Vagina (tissue), 2 donors: ENCODE measurements around the gene ASAP2. TPM values are rescaled to one million over a fixed set of nuclear protein-coding genes. Genes with fewer than 3 reads are reported as not detected.
A peak's percentile ranks its signal among the peaks of the same experiment; 100 is the strongest.

Experiments used
- DNase-seq, 2 donors: peaks; one replicate each; pipeline ENCODE4 v3.0.0-alpha.2; 2017; ENCODE audit errors: extremely low spot score in 2 of 2
- H3K27ac ChIP-seq: fragments of 200-600 bp; sonication (generic); one replicate; pipeline ENCODE4 v1.5.1; 2019
- H3K27me3 ChIP-seq: fragments of 200-600 bp; sonication (generic); one replicate; pipeline ENCODE4 v1.5.1; 2019
- H3K36me3 ChIP-seq, 2 donors: fragments of 200-600 bp; sonication (generic); one replicate each; pipeline ENCODE4 v1.5.1; 2017 to 2019
- H3K4me1 ChIP-seq: fragments of 200-600 bp; sonication (generic); one replicate; pipeline ENCODE4 v1.5.1; 2019
- H3K4me3 ChIP-seq, 2 donors: fragments of 200-600 bp; sonication (generic); 1 replicate in 1 of 2; 2 replicates in 1 of 2; pipeline ENCODE4 v1.5.1; 2016 to 2019
- H3K9me3 ChIP-seq: fragments of 200-600 bp; sonication (generic); one replicate; pipeline ENCODE4 v1.5.1; 2019
- CTCF ChIP-seq, 3 experiments: fragments of 450-650 bp in 2 of 3; fragments of 200-600 bp in 1 of 3; sonication (generic) in 1 of 3; IDR thresholded peaks; one replicate each; pipeline ENCODE4 v1.5.1; 2017 to 2019; ENCODE audit warnings: antibody characterized with exemption in 3 of 3, mild to moderate bottlenecking in 2 of 3, moderate library complexity in 2 of 3
- POLR2A ChIP-seq, 2 donors: fragments of 450-650 bp; IDR thresholded peaks; one replicate each; pipeline ENCODE4 v1.6.1; 2017; ENCODE audit warnings: antibody characterized with exemption in 2 of 2, mild to moderate bottlenecking in 2 of 2, moderate library complexity in 2 of 2
- POLR2AphosphoS5 ChIP-seq, 2 donors: sonication (generic); formaldehyde crosslinking; IDR thresholded peaks; one replicate each; pipeline ENCODE4 v1.9.0; 2017; ENCODE audit warnings: antibody characterized with exemption in 2 of 2, mild to moderate bottlenecking in 2 of 2, low read depth in 1 of 2; ENCODE audit not compliant: insufficient read depth in 1 of 2
- intact Hi-C: fragments of 100-400 bp; cut with DNase I; formaldehyde crosslinking; loops from one replicate; pipeline ENCODE4 v1.15.1; 2023
- total RNA-seq: library from RNA; depleted of rRNA; stranded (reverse); fragments of >200 nt; gene quantifications from one replicate; pipeline ENCODE4 v1.2.3, GENCODE V29; 2016

Gene ASAP2
- total RNA-seq, 1 donor from 2014 or later = 36.3 TPM

GRCh38 chr2:9229470-9229820, 22.8 kb downstream of the ASAP2 start:
- TF ChIP-seq CTCF (IDR thresholded peaks at IDR 0.05) (no peak), POLR2AphosphoS5 (IDR thresholded peaks at IDR 0.05; ENCODE audit: insufficient read depth in 1 of 2, low read depth in 1 of 2) (no peak), POLR2A (IDR thresholded peaks at IDR 0.05) (no peak)
- H3K4me3 ChIP-seq = no peak overlapping the region
- H3K36me3 ChIP-seq = no peaks in the 10 kb centered on the region
- H3K9me3 ChIP-seq = no peaks in the 10 kb centered on the region
- H3K27me3 ChIP-seq = no peaks in the 10 kb centered on the region
- H3K27ac ChIP-seq = no peak overlapping the region
- peaks cover 76% of the 10 kb centered on the region for H3K4me1 ChIP-seq
- intact Hi-C loops = no loop called here
- DNase-seq = no peak

- intact Hi-C loops = no loop called here
- Histone ChIP-seq H3K27me3 (no peaks in the 10 kb centered on the region), H3K4me1 (peaks cover 77% of the 10 kb centered on the region), H3K36me3 (no peaks in the 10 kb centered on the region), H3K4me3 (no peak overlapping the region), H3K9me3 (no peaks in the 10 kb centered on the region), H3K27ac (peak overlapping the region; percentile 55)
- DNase-seq = no peak
- TF ChIP-seq POLR2A (IDR thresholded peaks at IDR 0.05) (no peak), CTCF (IDR thresholded peaks at IDR 0.05) (no peak), POLR2AphosphoS5 (IDR thresholded peaks at IDR 0.05; ENCODE audit: insufficient read depth in 1 of 2, low read depth in 1 of 2) (no peak)
Measured at GRCh38 chr2:9230051-9230802, 23.6 kb downstream of the ASAP2 start.

- Histone ChIP-seq H3K4me3 (no peak overlapping the region), H3K9me3 (no peaks in the 10 kb centered on the region), H3K4me1 (peaks cover 77% of the 10 kb centered on the region), H3K36me3 (no peaks in the 10 kb centered on the region), H3K27me3 (no peaks in the 10 kb centered on the region), H3K27ac (peak overlapping the region; percentile 55)
- intact Hi-C loops = no loop called here
- no peak for DNase-seq
- TF ChIP-seq CTCF (IDR thresholded peaks at IDR 0.05) (no peak), POLR2AphosphoS5 (IDR thresholded peaks at IDR 0.05; ENCODE audit: insufficient read depth in 1 of 2, low read depth in 1 of 2) (no peak), POLR2A (IDR thresholded peaks at IDR 0.05) (no peak)
Measured at GRCh38 chr2:9230881-9231280, 24.3 kb downstream of the ASAP2 start.

- Histone ChIP-seq H3K4me1 (peaks cover 76% of the 10 kb centered on the region), H3K4me3 (no peak overlapping the region), H3K36me3 (no peaks in the 10 kb centered on the region), H3K27ac (no peak overlapping the region), H3K27me3 (no peaks in the 10 kb centered on the region), H3K9me3 (no peaks in the 10 kb centered on the region)
- peak in 1 of 2 donors; percentile 82 for DNase-seq
- no peak for TF ChIP-seq CTCF (IDR thresholded peaks at IDR 0.05)
- no peak for TF ChIP-seq POLR2AphosphoS5 (IDR thresholded peaks at IDR 0.05; ENCODE audit: insufficient read depth in 1 of 2, low read depth in 1 of 2)
- TF ChIP-seq POLR2A (IDR thresholded peaks at IDR 0.05) = no peak
- intact Hi-C loops = no loop called here
Measured at GRCh38 chr2:9231291-9232165, 24.9 kb downstream of the ASAP2 start.

GRCh38 chr2:9232166-9232479, 25.5 kb downstream of the ASAP2 start:
- intact Hi-C loops = no loop called here
- Histone ChIP-seq H3K27me3 (no peaks in the 10 kb centered on the region), H3K36me3 (no peaks in the 10 kb centered on the region), H3K27ac (no peak overlapping the region), H3K4me3 (no peak overlapping the region), H3K4me1 (peaks cover 76% of the 10 kb centered on the region), H3K9me3 (no peaks in the 10 kb centered on the region)
- TF ChIP-seq POLR2A (IDR thresholded peaks at IDR 0.05) = no peak
- no peak for TF ChIP-seq POLR2AphosphoS5 (IDR thresholded peaks at IDR 0.05; ENCODE audit: insufficient read depth in 1 of 2, low read depth in 1 of 2)
- TF ChIP-seq CTCF (IDR thresholded peaks at IDR 0.05) = no peak
- peak in 1 of 2 donors; percentile 70 for DNase-seq
